NOMO-1 treated with dmso at 0.1 percent for 144 hours (cell line): ENCODE measurements around the gene WASL.

Experiments used
- DNase-seq: peaks from one replicate; lab custom pipeline; 2025; ENCODE audit not compliant: unreplicated experiment; lab: John Stamatoyannopoulos, UW

WASL gene

GRCh38 chr7:123695944-123696677 lies 52.7 kb downstream of the WASL start:
- DNase-seq: no peak

GRCh38 chr7:123692471-123692877 lies 56.3 kb downstream of the WASL start:
- DNase-seq: no peak

GRCh38 chr7:123690550-123690949 lies 58.3 kb downstream of the WASL start:
- DNase-seq: no peak

- DNase-seq: no peak
These were observed 59.6 kb downstream of the WASL start for GRCh38 chr7:123689250-123689649.

GRCh38 chr7:123687727-123688126 lies 61.1 kb downstream of the WASL start:
- no peak for DNase-seq

- no peak for DNase-seq
These were observed 61.6 kb downstream of the WASL start for GRCh38 chr7:123687161-123687560.

GRCh38 chr7:123682690-123683089 lies 66.1 kb downstream of the WASL start:
- no peak for DNase-seq

- DNase-seq: no peak
These were observed 67.2 kb downstream of the WASL start for GRCh38 chr7:123681561-123681960.

GRCh38 chr7:123680580-123680979 lies 68.2 kb downstream of the WASL start:
- no peak for DNase-seq

- no peak for DNase-seq
These were observed 69.2 kb downstream of the WASL start for GRCh38 chr7:123679614-123680013.

- no peak for DNase-seq
These were observed 71.6 kb downstream of the WASL start for GRCh38 chr7:123677061-123677715.

GRCh38 chr7:123675181-123675473 lies 73.7 kb downstream of the WASL start:
- DNase-seq: no peak

- no peak for DNase-seq
These were observed 74.2 kb downstream of the WASL start for GRCh38 chr7:123674399-123675180.

GRCh38 chr7:123673752-123674398 lies 74.9 kb downstream of the WASL start:
- no peak for DNase-seq

GRCh38 chr7:123673137-123673732 lies 75.6 kb downstream of the WASL start:
- DNase-seq: no peak

- no peak for DNase-seq
These were observed 79.3 kb downstream of the WASL start for GRCh38 chr7:123669485-123669884.

GRCh38 chr7:123666492-123666891 lies 82.3 kb downstream of the WASL start:
- DNase-seq: no peak

- no peak for DNase-seq
These were observed 82.9 kb downstream of the WASL start for GRCh38 chr7:123665896-123666295.

GRCh38 chr7:123665157-123665556 lies 83.6 kb downstream of the WASL start:
- DNase-seq: no peak

GRCh38 chr7:123663200-123663599 lies 85.6 kb downstream of the WASL start:
- no peak for DNase-seq

- no peak for DNase-seq
These were observed 86.0 kb downstream of the WASL start for GRCh38 chr7:123662755-123663154.
